GM19023 (cell line): ENCODE data around the gene ASNS.
"Not testable (repeated sequence)": the region's sequence is repeated elsewhere in the genome, so short reads cannot be mapped to it uniquely, and the experiment has no call there.

ENCODE experiments used
- ATAC-seq: cut with Tn5 transposase; IDR thresholded peaks from one replicate; pipeline ENCODE4 v1.9.1; 2021; ENCODE audit warnings: mild to moderate bottlenecking, moderate library complexity; ENCODE audit not compliant: unreplicated experiment

Gene ASNS, protein sequence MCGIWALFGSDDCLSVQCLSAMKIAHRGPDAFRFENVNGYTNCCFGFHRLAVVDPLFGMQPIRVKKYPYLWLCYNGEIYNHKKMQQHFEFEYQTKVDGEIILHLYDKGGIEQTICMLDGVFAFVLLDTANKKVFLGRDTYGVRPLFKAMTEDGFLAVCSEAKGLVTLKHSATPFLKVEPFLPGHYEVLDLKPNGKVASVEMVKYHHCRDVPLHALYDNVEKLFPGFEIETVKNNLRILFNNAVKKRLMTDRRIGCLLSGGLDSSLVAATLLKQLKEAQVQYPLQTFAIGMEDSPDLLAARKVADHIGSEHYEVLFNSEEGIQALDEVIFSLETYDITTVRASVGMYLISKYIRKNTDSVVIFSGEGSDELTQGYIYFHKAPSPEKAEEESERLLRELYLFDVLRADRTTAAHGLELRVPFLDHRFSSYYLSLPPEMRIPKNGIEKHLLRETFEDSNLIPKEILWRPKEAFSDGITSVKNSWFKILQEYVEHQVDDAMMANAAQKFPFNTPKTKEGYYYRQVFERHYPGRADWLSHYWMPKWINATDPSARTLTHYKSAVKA

DNA sequence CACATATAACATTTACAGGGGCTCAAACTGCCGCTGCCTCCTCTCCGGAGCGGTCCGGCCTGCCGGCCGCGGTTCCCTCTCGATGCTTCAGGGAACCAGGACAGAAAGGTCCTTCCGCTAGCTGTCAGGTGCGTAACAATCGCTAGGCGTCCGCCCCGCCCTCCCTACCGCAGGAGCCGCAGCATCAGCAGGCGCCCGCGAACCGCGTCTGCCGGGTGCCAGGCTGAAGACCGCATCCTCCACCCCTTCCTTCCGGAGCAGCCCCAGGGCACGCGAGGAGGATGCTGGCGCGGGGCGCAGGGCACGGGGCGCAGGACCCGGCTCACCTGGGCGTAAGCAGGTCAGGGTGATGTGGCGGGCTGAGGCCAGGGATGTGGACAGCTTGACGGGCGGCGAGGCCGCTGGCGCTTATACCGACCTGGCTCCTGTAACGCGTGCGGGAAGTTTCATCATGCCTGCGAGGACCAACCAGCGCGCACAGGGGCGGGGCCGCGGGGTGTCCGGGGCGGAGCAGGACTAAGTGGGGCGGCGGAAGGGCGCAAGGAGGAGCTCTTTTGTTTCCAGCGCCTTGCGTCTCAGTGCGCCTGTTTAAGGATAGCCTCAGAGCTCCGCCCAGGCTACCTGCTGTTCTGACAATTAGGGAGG is at the start of gene ASNS:
TSS of gene ASNS (minus strand) at position 384 of the 645 bp plus-strand sequence. CDS start 3,252 bp downstream, outside the sequence.
- ATAC-seq = peak; percentile 99

DNA sequence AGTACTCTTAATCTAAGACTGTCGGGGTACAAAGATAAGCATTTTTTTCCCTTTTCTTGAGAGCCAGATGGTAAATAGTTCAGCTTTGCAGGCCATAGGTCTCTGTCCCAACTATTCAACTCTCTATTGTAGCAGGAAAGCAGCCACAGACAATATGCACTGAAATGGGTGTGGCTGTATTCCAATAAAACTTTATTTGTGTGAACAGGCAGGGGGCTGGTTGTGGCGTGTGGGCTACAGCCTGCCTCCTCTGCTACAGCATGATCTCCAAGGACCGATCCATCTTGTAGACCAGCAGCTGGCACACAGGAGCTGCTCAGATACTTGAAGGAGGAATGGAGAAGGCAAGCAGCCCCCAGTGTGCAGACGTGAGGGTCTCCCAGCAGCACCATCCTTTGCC is 49.0 kb upstream of the ASNS start:
- ATAC-seq = not testable (repeated sequence)

DNA sequence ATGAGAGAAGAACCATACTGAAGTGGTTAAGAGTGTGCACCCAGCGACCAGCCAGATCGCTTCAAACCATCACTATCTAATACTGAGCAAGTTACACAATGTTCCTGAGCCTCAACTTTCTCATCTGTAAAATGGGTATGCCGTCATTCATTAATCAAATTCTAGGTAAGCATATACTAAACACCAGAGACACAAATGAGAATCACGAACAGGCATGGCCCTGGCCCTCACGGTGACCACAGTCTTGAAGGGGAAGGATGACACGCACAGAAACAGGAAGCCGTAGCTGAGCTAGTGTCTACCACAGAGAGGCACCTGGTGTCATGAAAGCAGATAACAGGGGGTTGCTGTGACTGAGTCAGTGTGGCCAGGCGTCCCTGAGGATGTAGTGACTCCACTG is 43.1 kb upstream of the ASNS start:
- not testable (repeated sequence) for ATAC-seq

DNA sequence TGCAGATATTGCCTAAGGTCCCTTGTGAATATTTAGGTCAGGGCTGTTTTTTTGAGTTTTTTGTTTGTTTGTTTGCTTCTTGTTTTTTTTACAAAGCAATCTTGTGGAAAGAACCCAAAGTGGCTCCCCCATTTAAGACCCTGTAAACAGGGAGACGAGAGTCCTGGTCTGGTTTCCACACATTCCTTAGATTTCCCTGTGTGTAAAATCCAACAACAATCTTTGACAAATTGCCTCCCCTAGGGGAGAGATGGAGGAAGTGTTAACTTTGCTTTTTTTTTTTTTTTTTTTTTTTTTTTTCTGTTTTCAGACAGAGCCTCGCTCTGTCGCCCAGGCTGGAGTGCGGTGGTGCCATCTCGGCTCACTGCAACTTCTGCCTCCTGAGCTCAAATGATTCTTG is 40.1 kb upstream of the ASNS start:
- ATAC-seq = not testable (repeated sequence)

DNA sequence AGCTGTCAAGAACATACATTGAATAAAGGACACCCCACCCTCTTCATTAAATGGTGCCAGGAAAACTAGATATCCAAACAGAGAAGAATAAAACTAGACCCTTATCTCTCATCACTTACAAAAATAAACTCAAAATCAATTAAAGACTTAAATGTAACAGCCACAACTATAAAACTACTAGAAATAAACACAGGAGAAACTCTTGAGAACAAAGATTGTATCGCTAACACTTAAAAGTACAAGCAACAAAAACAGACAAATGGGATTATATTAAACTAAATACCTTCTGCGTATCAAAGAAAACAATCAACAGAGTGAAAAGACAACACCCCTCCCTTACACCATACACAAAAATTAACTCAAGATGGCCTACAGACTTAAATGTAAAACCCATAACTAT is 24.7 kb upstream of the ASNS start:
- ATAC-seq = not testable (repeated sequence)

DNA sequence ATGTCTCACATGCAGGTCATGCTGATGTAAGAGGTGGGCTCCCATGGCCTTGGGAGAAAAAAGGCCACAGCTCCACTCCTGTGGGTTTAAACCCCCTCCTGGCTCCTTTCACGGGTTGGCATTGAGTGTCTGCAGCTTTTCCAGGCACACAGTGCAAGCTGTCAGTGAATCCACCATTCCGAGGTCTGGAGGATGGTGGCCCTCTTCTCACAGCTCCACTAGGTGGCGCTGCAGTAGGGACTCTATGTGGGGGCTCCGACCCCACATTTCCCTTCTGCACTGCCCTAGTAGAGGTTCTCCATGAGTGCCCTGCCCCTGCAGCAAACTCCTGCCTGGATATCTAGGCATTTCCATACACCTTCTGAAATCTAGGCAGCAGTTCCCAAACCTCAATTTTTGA is 19.5 kb upstream of the ASNS start:
- ATAC-seq = not testable (repeated sequence)

DNA sequence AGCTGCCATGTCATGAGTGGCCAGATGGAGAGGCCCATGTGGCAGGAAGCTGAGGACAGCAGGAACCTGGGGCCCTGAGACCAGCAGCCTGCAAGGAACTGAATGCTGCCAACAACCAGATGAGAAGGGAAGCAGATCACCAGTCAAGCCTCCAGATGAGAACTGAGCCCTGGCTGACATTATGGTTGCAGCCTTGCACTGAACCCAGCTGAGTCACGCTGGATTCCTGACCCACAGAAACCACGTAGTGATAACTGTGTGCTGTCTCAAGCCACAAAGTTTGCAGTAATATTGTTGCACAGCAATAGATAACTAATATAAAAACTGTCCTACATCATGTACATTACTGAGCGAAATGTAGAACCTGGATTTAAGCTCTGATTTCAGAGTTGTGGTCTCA is 7.3 kb upstream of the ASNS start:
- not testable (repeated sequence) for ATAC-seq

DNA sequence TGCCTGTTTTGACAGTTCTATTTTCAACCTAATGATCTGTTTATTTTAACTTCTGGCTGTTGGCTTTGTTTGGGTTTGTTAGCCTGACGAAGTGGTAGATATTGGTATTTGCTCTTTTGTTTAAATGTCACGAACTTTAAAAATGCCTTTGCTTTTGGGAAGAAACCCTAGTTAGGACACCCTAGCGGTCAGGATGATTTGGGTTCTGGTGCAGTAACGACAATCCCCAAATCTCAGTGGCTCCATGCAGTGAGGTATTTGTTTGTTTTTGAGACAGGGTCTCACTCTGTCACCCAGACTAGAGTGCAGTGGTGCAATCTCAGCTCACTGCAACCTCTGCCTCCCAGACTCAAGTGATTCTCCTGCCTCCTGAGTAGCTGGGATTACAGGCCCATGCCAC is 2.7 kb upstream of the ASNS start:
- not testable (repeated sequence) for ATAC-seq

DNA sequence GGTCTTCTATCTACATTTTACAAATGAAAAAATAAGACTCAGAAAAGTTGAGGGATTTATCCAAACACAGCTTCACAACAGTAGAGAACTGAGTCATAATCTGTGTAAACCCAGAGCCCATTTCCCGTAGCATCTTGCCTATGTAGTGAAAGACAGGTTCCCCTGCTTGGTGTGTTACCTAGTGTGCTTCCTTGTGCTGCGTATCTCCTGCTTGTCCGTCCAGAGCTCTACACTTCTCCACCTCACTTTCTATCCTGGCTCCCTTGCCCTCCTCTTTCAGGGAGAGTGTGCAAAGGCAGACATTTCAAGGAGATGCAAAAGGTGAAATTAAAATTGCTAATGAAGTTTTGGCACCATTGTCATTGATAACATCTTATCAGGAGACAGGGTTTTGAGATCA is 1.4 kb upstream of the ASNS start:
- ATAC-seq = no peak

DNA sequence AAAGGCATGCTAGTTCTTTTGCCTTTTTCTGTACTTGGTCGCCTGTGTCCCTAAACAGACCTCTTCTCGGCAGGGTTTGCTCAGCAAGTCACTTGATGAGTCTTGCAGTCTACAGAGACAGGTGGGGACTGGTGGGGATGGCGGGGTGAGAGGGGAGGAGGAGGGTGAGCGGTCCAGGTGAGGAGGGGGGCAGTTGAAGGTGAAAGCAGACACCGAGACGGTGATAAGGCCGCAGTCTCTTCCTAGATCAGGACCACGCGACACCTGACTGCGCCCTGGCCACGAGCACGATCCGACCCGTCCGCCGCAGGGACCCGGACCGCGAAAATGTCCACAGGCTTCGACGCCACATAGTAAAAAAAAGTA is 566 bp downstream of the ASNS start:
- peak; percentile 25 for ATAC-seq

DNA sequence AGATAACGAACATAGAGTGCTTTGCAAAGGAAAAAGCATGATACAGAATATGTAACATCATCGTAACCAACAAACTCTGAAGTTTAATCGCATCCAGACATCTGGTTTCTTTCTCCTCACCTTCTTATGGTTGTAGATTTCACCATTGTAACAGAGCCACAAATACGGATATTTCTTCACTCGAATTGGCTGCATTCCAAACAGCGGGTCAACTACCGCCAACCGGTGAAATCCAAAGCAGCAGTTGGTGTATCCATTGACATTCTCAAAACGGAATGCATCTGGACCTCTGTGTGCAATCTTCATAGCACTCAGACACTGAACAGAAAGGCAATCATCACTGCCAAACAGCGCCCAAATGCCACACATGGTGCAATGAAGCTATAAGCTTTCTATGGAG is 3.4 kb downstream of the ASNS start:
- ATAC-seq = no peak

DNA sequence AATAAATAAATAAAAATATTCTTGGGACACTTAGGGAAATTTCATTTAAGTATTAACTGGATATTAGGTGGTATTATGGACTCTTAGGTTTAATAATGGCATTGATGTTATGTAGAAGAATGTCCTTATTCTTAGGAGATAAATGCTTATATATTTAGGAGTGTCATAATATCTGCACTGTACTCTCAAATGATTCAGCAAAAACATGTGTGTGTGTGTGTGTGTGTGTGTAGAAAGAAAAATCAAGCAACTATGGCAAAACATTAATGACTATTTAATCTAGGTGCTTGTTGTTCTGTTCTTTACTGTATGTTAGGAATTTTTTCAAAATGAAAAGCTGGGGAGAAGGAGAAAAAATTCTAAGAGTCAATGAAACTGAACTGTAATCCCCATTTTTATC is 3.9 kb downstream of the ASNS start:
- no peak for ATAC-seq

DNA sequence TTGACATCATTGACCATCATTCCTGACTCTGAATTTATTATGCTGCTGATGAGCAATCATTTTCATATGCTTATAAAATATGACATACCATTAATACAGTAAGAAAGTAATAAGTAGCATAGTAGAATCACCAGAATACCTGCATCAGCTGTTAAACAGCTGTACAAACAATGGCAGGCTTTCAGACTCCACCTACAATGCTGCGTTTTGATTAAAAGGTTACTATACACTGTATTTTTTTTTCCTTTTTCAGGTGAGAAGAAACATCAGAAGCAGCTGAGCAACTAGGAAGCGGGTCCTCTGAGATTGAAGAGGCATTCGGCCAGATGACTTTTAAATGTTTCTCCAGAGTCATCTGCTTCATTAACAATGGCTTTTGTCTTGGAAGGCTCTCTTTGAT is 7.1 kb downstream of the ASNS start:
- no peak for ATAC-seq

DNA sequence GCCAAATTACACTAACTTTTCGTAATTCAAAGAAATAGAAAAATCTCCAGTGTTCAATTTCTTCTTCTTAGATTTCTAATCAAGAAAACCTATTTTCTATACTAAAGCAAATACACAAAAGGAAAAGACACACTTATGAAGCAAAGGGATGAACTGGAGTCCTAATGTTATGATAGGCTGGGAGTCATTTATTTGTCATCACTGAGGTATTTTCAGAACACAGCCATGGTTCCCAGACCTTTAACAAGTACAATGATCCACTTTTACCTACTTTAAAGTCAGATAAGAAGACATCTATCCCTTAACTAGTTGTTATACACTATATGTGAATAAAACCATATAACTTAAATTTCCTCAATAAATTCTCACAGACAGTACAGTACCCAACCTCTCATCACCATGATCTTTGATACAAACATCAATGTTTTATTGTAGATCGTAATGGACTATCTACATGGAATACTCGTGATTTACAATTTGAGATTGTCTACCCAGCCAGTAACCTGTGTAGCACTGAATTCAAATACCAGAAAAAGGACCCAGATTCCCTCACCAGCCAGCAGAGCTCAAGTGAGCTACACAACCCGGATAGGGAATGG is 12.5 kb downstream of the ASNS start:
- ATAC-seq = no peak

DNA sequence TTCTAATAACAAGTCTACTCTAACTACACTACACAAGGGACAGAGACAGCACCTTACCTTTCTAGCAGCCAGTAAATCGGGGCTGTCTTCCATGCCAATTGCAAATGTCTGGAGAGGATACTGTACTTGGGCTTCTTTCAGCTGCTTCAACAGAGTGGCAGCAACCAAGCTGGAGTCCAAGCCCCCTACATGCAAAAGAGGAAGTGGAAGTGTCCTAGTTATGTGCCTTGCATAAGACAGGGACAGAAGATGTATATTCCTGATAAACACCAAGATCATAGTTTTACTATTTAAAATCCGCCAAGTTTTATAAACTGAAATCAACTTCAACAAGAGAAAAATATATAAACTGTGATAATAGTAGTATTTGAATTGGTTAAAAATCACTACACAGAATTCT is 14.0 kb downstream of the ASNS start:
- ATAC-seq = no peak

DNA sequence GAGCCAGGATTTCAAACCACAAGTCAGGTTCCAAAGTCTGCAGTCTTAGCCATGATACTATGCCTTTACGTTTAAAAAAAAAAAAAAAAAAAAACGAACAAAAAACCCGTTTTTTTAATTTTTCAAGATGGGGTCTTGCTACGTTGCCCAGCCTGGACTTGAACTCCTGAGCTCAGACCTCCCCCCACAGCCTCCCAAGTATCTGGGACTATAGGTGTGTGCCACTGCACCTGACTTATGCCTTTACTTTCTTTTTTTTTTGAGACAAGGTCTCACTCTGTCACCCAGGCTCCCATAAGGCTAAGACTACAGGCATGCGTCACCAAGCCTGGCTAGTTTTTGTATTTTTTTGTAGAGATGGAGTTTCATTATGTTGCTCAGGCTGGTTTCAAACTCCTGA is 14.7 kb downstream of the ASNS start:
- ATAC-seq = no peak

DNA sequence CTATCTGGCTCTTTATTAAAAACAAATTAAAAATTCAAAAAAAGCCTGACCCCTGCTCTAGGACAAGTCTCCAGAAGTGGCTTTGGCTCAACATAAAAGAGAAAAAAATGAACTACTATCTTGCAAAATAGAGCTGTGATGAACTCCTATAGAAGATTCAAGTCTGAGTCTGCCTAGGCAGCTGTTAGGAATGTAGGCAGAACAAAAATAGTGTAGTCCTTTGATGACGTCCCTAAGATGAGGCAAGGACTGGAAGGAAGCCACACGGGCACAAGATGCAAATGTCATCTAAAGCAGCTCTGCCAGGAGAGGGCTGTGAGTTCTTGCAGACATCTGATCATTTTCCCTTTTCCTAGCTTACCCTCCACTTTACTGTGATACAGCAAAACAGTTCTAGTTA is 20.5 kb downstream of the ASNS start:
- no peak for ATAC-seq

DNA sequence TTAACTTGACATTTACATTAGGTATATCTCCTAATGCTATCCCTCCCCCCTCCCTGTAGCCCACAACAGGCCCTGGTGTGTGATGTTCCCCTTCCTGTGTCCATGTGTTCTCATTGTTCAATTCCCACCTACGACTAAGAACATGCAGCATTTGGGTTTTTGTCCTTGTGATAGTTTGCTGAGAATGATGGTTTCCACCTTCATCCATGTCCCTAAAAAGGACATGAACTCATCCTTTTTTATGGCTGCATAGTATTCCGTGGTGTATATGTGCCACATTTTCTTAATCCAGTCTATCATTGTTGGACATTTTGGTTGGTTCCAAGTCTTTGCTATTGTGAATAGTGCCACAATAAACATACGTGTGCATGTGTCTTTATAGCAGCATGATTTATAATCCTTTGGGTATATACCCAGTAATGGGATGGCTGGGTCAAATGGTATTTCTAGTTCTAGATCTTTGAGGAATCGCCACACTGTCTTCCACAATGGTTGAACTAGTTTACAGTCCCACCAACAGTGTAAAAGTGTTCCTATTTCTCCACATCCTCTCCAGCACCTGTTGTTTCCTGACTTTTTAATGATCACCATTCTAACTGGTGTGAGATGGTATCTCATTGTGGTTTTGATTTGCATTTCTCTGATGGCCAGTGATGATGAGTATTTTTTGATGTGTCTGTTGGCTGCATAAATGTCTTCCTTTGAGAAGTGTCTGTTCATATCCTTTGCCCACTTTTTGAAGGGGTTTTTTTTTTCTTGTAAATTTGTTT is 21.8 kb downstream of the ASNS start:
- not testable (repeated sequence) for ATAC-seq

DNA sequence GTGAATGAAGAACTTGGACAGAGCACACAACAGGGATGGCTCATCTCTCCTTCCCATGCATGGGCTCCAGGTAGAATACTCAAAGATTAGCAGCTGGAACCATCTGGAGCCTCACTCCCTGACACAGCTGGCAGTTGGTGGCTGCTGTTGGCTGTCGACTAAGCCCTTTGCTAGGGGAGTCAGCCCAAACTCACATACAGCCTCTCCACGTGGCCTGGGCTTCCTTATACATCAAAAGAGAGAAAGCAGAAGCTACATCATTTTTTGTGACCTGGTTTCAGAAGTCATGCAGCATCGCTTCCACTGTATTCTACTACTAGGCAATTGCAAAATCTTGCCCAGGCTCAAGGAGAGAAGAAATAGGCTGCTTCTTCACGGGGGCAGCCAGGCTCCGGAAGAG is 24.4 kb downstream of the ASNS start:
- no peak for ATAC-seq

DNA sequence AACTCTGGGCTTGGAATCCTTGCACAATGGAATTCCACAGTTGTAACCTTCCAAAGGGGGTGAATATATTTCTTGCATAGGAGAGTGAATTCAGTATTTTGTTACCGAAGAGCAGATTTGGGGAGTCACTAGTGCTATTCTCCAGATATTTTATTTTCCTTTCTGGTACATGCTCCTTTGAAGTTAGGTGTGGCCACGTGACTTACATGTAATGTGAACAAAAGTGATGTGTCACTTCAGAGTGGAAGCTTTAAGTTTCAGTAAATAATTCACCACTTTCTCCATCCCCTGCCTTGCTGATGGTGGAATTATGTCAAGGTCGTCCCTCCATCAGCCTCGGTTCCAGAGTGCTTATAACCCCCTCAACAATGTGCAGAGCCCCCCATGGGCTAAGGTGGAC is 25.3 kb downstream of the ASNS start:
- no peak for ATAC-seq

DNA sequence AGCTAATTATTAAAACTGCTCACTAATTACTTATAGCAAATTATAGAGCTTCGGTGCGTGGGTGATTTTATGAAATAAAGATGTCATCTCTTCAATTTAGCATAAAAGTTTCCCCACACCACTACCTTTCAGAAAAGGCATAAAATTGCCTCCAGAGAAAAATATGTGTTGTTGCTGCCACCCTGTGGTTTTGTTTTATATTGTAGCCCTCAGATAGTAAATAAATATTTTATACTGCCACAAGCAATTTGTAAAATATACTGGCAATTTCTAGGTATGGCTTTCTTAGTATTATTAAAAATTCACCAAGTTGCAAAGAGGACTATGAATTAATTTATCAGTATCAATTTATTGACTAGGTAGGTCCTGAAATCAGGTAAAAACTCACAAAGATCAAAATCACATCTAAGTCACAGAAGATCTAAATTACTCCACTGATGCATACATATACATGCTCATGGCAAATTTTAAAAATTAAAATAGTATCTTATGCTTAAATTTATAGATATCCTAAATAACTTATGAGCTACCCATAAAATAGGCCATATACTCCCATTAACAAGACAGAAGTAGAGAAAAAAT is 26.5 kb downstream of the ASNS start:
- no peak for ATAC-seq
